Hematopoietic multipotent progenitor cell treated with erythropoietin and hydrocortisone succinate and interleukin-3 and kit ligand, for 4 days (in vitro differentiated cells): ENCODE data around the gene GTF2A2.
"Not testable (repeated sequence)": the region's sequence is repeated elsewhere in the genome, so short reads cannot be mapped to it uniquely, and the experiment has no call there.

ENCODE experiments used
- DNase-seq: peaks from one replicate; pipeline ENCODE4 v3.0.0-alpha.2; 2015

GTF2A2 gene, protein sequence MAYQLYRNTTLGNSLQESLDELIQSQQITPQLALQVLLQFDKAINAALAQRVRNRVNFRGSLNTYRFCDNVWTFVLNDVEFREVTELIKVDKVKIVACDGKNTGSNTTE

DNA sequence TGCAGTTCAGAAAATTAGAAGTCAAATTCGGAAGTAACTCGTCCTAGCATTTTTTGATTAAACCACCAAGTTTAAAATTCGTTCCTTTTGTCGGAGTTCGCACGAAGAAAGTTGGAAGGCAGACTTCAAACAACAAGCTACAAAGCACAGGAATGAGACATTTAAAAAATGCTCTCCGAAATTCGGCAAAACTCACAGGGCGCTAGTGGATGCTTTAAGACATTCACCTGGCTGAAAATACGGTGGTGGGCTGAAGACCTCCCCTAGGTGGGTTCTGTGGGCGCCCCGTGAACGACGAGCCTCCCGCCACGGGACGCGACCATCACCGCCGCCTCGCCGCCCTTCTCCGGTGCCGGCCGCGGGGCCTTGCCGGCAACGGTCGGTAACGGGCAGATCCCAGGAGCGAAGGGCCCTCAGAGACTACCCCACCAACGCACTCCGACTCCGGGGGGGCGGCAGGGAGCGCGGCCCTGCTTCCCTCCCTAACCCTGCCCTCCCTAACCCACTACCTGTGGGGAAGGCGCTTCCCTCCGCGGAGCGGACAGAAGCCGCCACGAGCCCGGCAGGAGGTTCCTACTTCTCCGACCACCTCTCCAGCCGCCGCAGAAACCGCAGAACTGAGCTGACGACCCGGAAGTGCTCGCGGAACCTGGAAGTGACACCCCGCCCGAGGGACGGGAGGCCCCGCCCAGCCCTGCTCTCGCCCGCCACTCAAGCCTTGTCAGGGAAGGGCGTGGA, at the start of gene GTF2A2:
GTF2A2 (minus strand) TSS at position 619 of the 738 bp plus-strand sequence. CDS start 5,238 bp downstream, outside the sequence.
- DNase-seq, result peak; percentile 99

DNA sequence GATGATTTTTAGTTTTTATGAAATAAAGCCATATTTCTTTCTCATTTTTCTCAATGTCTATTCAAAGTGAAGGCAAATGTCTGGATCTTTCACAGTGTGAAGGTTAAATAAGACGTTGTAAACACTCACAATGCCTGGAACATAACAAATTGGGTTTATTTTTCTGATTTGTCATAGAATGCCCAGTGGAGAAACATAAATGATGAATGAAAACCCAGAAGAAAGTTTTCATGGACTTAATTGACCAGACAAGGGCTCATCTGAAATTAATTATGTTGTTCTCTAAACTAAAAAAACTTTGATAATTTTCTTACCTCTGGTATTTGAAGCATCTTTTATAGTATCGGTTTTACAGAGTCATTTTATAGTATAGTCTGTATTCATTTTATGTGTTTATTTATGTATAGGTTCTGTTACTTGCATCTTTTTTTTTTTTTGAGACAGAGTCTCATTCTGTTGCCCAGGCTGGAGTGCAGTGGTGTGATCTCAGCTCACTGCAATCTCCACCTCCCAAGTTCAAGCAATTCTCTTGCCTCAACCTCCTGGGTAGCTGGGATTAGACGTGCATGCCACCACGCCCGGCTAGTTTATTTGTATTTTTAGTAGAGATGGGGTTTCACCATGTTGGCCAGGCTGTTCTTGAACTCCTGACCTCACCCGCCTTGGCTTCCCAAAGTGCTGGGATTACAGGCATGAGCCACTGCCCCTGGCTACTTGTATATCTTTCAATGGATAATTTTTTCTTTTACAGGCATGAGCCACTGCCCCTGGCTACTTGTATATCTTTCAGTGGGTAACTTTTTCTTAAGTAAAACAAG, 46.9 kb upstream of the GTF2A2 start:
- DNase-seq, result no peak

DNA sequence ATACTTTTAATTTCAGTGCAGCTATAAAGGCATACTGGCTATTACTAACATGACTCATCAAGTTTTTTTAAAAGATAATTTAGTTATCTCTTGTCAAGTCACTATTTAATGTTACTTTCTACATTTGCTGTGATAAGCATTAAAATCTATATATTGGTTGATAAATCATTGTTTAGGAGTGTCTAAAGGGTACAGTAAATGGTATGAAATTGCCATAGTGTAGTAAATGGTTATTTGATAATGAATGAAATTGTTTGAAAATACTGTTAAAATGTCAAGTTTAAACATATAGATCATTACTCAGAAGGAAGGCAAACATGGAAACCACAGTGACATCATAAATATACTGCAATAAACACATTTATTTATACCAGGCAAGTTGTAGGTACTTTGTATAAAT, 45.0 kb upstream of the GTF2A2 start:
- no peak for DNase-seq

DNA sequence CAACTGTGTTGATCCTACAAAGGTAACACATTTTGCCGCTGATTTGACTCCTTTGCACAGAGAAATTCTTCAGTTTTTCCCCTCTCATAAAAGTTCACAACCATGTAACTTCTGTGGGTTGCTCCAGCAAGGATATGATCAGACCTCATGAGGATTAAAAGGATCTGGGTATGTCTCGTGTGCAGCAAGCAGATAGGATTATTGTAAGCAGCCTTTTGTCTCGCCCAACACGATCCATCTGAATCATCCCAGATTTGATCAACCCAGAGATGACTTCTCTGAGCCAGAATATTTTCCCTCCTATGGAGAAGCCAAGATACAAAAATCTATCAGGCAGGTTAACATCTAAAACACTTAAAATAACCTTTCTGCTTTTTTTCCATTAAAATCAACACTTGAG, 44.6 kb upstream of the GTF2A2 start:
- no peak for DNase-seq

DNA sequence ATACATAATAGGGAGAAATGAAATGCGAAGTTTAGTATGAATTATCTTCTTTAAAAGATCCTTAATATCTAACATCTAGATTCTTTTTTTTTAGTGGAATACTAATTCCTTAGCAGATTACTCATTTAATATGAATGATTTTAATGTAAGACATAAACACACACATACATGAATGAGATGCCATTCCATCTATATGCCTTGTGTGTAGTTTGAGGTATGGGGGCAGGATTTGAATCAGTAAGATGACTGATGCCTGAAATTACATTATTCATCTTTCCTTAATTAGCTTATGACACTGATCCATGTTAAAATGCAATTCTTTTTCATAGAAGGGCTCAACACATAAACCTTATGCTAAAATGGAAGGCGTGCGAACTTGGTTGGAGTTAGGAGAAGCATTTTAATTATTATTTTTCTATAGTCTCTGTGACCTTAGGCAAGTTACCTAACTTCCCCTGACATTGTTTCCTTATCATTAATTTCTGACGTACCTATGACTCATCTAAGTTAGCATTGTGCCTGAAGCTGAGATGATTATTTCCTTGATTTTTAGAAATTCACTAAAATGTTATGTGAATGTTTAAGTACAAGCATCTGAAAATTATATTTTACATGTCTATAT, 42.6 kb upstream of the GTF2A2 start:
- no peak for DNase-seq

DNA sequence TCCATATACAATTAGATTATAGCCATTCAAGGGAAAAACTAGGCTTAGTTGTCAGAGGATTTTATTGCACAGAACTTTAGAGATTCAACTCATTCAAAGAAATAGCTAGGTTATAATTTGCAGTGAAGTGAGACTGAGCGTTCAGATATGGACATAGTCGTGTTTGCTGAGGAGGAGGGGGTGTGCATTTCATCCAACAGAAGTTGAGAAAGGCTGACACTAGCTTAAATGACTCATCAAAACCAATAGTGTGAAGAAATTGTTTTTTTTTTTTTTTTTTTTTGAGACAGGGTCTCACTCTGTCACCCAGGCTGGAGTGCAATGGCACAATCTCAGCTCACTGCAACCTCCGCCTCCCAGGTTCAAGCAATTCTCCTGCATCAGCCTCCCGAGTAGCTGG, 40.8 kb upstream of the GTF2A2 start:
- not testable (repeated sequence) for DNase-seq

DNA sequence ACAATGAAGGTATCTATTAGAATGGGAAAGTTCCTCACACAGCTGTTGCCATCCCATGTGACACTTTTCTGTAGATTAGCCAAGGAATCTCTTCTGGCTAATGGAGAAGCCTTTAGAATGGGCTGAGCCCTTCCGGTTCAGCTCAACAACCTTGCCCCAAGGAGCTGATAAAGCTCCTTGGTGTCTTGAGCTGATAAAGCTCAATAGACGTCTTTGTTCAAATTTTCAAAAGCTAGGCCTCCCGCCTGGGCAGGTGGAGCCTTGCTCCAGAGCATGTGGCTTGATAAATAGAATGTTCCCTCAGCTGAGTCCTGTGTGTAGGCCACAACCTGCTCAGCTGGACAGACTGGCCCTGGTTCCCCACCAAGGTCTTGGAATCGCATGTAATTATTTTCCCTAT, 39.0 kb upstream of the GTF2A2 start:
- DNase-seq, result peak; percentile 77

DNA sequence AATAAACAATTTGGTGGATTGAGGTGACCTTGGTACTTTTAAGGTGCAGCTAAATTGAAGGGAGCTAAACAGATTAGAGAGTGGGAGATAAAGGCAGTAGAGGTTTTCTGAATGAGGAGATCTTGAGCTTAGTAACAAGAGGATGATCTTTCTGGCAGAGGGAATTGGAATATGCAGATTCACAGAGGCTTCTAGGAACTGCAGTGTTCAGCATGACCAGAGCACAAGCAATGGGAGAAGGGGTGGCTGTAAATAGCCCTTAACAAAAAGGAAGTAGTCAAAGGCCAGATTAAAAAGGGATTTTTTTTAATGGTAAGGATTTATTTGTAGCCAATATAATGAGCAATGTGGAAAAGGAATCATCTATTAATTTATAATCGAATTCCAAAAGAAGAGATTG, 37.5 kb upstream of the GTF2A2 start:
- no peak for DNase-seq

DNA sequence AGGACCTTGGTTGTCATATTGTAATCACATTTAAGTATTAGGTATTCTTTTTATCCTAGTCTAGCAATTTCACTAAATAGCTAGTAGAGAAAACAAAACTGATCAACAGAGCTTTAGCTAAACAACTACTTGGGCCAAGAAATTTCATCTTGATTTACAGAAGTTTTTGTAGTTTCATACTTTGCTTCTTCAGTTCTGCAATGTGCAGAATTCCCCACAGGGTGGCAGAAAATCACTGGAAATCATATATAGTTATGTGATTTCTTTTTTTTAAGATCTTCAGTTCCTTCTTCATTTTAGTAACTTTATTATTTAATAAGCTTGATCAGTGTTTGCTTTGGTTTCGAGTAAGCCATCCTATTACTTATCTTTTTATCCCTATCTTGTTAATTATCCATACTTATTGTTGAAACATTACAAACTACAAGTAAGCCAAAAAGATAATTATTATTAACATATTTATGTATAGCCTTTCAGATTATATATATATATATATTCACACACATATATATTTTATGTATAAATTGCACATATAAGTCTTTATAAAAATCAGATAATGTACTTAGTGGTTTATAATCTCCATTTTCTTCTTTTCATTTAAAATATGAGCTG, 34.0 kb upstream of the GTF2A2 start:
- DNase-seq, result peak; percentile 85

DNA sequence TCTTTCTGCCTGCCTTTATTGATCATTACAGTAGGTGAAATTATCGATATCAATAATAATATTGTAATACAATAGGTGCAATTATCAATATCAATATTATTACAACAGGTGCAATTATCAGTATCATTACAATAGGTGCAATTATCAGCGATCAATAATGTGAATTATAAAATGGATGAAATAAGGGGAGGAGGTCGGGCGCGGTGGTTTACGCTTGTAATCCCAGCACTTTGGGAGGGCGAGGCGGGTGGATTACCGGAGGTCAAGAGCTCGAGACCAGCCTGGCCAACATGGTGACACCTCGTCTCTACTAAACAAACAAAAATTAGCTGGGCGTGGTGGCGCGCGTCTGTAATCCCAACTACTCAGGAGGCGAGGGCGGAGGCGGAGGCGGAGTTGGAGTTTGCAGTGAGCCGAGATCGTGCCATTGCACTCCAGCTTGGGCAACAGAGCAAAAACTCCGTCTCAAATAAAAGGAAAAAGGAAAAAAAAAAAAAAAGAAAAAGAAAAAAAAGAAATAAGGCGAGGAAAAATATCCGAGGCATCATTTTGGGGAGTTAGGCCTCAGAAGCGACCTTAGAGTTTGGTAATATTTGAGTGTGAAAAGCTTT, 32.4 kb upstream of the GTF2A2 start:
- DNase-seq, result peak; percentile 95

DNA sequence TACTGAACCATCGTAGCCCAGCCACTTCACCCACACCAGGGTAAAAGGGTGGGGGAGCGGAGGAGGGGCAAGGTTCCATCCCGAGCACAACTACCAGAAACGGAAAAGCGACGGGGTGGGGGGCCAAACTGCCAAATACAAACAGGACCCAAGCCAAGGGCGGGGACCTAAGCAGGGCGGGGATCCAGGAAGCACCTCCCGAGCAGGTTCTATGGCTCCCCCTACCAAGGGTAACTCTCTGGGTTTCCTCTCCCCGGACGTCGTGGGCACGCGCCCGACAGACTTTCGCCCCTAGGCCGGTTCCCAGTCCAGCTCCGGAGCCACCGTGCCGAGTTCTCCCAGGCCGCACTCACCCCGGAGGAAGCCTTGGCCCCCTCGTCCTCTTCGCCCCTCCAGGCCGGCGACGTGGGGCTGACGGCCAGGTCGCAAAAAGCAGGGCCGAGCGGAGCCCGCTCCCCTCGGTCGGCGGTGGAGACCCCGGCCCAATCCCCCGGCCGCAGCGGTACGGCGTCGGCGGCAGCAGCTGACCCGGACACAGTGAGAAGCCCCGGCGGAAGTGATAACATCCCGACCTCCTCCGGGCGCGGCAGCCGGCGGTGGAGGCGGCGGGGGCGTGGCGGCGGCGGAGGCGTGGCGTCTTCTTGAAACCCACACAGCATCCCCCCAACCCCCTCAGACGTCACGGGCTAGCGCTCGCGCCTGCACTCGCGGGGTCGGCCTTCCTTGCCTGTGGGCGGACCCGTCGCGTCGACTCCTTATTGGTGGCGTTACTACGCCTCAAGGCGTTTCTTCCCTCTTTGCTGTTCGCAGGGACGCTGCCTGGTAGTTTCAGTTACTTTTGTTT, 31.7 kb upstream of the GTF2A2 start, which contains the start of gene BNIP2:
BNIP2 (minus strand) TSS at position 539 of the 844 bp plus-strand sequence. CDS start 6,863 bp downstream, outside the sequence.
- peak; percentile 100 for DNase-seq

DNA sequence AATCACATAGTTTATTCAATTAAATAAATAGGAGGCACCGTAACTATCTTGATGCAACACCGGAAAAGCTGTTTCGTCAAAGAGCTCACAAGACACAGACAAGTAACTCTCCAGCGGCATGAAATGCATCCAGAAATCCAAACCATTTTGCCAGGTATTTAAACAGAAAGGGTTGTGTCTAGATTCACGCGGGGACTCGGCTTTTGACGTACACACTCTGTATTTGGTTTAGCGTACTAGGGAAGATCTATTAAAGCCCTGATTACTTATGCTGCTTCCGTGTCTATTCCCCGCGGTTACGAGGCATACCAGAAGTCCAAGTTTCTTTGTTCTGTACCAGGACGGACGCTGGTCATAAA, 31.1 kb upstream of the GTF2A2 start:
- DNase-seq, result peak; percentile 79

DNA sequence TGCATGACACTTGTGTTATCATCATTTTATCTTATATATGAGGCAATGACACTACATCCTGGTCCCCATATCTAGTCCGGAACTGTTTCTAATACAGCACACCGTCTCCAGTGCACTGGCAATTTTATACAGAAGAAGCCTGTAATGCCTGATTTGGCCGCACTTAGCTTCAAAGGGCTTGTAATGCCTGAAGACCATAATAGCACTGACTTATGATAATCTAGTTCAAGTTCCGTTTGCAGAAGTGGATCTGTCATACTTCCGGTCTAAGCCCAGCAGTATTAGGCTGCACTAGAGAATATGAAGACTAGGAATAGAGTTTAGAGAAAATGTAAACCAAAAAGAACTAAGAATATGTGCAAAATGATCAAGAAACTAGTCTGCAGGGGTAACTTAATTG, 30.5 kb upstream of the GTF2A2 start:
- peak; percentile 87 for DNase-seq

DNA sequence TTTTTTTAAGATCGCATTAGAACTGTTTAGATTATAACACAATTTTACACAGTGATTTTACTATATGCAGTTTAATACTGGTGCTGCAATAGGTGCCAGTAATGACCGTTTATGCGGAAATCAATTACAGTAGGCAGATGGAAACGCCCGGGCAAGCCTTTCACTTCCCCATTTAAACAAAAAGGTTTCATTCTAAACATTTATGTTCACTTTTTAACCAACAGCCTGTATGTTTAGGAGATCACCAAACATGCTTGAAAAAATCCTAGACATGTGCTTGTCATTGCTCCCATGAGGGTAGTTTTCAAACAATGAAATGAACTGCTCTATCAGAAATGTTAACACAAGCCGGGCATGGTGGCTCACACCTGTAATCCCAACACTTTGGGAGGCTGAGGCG, 29.1 kb upstream of the GTF2A2 start:
- peak; percentile 73 for DNase-seq

DNA sequence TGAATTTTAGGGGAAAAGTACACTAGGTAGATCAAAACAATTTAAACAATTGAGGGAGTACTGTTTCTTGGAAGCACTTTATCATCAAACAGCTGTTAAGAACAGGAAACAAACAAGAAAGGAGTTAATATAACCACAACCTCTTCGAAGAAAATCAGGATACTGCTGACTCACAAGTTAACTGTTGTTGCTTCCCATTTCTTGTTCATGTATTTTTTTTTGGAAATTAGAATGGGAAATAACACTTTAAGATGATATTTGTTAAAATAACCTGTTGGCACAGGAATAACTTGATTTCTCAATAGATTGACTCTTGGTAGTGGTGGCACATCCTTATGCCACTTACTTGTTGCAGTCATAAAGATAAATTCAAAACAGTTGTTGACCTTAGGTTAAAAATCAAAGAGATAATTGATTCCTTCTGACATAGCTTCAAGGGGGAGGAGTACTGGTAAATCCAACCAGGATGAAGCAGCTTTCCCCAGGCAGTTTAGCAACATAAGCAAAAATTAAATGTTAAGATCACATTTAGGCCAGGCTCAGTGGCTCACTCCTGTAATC, 28.5 kb upstream of the GTF2A2 start:
- peak; percentile 72 for DNase-seq

DNA sequence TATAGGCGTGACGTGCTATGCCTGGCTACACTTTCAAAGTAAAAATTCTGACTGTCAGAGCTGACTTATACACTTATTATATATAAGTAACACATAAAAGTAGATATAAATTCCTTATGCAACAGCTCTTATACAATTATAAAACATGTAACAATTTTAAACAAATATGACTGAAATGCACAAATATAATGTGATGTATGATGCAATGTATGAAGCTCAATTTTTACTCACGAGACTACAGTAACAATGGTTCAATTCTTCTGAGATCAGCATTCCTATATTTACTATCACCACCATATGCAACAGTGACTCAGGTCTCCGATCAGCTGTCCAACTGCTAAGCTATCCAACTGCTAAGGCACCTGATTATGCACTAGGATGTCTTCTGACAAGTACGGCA, 23.6 kb upstream of the GTF2A2 start:
- DNase-seq, result no peak

DNA sequence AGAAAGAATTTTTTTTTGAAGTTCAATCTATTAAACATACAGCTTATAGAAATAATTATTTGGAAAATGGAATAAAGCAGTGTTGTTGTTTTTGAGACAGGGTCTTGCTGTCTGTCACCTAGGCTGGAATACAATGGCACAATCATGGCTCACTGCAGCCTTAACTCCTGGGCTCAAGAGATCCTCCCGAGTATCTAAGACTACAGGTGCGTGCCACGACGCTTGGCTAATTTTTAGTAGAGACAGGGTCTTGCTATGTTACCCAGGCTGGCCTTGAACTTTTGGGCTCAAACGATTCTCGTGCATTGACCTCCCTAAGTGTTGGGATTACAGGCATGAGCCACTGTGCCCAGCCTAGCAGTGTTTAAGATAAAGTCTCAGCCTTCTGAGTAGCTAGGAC, 23.0 kb upstream of the GTF2A2 start:
- DNase-seq, result no peak

DNA sequence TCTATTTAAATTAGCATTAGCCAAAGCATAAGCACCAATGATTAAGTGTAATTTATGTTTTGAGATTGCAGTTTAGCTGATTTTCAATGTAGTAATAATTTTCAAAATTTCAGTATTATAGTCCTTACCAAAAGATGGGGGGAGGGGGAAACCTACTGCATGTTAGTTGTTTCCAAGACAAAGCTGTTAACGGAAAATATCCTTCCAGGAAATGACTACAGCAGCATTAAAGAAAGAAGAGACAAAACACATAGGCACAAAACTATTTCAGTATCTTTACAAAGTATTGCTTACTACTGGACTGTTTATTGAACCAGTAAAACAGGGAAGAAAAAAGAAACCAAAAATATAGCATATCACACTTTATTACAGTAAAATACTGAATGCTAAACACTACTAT, 21.3 kb upstream of the GTF2A2 start:
- no peak for DNase-seq

DNA sequence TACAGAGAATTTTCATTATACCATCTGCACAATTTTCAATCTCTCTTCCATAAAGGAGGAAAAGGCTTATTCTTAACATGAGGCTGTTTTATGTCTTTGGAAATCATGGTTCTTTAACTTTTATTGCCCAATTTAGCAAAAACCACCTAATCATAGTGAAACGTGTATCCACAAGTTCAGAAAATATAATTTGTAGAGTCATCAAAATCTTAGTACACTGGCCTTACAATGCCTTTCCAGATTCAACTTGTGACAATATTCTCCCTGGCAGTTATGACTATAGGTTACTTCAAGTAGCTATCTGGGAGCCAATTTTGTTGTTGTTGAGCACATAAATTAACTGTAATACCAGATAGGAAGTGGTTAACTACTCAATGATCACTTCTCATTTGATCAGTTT, 20.9 kb upstream of the GTF2A2 start:
- no peak for DNase-seq

DNA sequence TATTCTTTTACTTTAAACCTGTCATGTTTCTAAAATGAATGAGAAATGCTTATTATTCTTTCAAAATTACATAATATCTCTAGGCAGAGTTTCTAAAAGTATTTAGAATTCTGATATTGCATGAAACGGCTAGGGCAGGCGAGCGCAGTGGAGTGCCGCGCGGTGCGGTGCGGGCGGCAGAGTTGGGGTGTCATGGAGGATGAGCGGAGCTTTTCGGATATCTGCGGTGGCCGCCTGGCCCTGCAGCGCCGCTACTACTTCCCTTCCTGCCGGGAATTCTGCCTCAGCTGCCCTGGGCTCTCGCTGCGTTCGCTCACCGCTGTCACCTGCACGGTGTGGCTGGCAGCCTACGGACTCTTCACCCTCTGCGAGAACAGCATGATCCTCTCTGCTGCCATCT, 19.2 kb upstream of the GTF2A2 start:
- DNase-seq, result no peak

DNA sequence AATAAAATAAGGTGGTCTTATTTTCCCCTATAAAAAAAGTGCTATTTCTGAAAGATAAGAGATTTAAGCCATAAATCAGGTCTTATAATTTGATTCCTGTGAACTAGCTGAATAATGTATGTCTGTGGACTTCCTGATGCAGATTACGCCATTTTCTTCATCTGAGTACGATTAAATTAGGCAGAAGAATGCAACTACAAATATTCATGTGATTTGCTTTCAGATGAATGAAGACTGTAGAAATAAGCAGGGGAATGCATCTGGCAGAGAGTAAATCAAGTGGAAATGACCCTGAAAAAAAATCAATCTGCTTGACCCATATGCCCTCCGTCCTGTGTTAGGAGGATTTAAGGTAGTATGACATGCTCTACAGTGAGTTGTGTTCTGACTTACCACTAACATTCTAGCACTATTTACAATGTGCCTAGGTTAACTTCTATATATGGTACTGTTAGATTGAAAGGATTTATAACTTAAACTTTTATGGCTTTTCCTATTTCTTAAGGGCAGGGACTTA, 17.1 kb upstream of the GTF2A2 start:
- DNase-seq, result no peak
